ENCODE results near the gene ACBD6.

Gene ACBD6

DNA sequence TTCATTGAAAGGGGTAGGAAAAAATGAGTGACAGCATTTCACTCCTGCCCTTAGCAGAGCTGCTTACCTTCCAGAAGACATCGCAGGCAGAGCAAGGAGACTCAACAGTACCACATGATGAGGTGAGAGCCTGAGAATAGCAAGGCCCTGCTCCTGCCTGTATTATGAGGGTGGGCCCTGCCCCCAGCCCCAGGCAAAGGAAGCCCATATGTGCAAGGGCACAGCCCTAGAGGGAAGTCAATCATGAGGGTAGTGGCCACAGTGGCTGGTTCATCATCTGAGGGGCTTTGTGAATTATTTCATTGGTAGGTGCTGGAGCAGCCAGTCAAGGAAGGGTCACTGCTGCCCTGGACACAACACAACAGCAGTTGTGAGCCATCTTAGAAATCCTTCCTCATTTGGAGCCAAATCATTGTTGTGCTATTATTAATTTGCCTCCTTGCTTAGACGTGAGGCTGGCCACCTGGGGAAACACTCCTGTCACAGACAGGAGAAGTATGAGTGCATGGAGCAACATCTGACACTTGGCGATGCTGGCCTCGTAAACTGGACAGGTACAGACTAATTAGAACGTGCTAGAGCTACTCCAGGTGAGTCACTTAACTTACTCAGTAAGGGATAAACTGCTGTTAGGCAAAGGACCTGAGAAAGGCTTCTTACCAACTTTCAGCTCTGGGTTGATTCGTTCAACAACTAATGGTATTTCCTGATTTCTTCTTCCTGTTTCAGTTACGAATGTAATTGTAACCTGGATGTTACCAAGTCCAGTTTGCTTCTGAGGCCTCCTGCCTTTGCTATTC, 22.7 kb upstream of the ACBD6 start:
- no peak for DNase-seq

- DNase-seq = no peak
Measured at GRCh38 chr1:180524160-180524914, 22.0 kb upstream of the ACBD6 start.

DNA sequence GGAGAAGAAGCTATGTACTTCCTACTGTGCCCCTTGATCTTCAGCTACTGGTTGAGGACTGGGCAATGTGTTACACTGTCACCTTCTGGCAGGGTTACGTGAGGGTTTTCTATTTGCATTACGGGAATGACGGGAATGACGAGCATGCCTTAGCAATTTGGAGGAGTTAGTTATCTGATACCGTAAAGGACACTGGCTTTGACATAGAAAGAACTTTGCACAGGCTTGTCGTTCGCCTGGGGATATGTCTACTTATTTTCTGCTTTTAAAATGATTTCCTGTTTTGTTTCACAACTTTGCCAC, 19.8 kb upstream of the ACBD6 start:
- DNase-seq = no peak

DNA sequence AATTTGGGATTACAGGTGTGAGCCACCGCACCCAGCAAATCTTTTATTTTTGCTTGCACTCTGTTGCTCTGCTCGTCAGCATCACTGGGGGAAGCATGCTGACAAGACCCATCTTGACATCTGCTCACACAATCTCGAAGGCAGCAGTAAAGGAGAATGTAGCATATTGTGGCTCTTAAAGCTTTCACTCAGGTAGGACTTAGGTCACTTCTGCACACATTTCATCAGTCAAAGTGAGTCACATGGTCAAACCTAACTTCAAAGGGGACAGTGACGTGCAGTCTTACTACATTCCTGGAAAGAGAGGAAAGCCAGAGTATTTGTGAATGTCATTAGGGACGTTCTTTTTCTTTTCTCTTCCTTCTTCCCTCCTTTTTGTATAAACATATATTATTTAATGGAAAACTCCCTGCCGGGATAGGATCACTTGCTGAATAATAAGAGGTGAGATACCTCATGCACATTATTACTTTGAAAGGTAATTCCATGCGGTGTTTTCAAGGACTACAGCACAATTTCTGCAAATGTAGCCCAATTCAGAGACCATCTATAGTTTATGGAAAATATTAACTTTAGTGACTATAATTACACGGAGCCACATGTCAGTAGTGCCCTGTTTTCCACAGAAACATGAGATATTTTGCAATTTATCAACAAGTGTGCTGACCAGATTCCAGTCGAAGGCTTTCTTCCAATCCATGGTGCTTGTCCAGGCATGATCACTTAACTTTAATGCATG, 19.3 kb upstream of the ACBD6 start:
- DNase-seq = no peak

GRCh38 chr1:180519846-180520245, 17.5 kb upstream of the ACBD6 start:
- DNase-seq = no peak

GRCh38 chr1:180515857-180516388, 13.5 kb upstream of the ACBD6 start:
- peak; percentile 89 for DNase-seq

DNA sequence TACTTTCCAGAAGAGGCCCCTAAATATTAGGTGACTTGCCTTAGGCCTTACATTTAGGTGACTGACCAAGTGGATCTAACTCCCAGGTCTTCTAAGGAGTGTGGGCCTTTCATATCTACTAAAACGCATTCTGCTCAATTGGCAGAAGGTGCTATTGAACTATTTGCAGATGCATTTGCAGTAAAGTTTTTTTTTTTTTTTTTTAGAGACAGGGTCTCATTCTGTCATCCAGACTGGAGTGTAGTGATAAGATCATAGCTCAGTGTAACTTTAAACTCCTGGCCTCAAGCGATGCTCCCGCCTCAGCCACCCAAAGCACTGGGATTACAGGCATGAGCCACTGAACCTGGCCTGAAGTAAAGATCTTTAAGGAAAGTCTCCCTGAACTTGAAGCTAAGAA, 13.0 kb upstream of the ACBD6 start:
- DNase-seq = no peak

GRCh38 chr1:180513531-180513930, 11.2 kb upstream of the ACBD6 start:
- DNase-seq = no peak

GRCh38 chr1:180510882-180511281, 8.5 kb upstream of the ACBD6 start:
- no peak for DNase-seq

- DNase-seq = no peak
Measured at GRCh38 chr1:180508725-180509097, 6.3 kb upstream of the ACBD6 start.

DNA sequence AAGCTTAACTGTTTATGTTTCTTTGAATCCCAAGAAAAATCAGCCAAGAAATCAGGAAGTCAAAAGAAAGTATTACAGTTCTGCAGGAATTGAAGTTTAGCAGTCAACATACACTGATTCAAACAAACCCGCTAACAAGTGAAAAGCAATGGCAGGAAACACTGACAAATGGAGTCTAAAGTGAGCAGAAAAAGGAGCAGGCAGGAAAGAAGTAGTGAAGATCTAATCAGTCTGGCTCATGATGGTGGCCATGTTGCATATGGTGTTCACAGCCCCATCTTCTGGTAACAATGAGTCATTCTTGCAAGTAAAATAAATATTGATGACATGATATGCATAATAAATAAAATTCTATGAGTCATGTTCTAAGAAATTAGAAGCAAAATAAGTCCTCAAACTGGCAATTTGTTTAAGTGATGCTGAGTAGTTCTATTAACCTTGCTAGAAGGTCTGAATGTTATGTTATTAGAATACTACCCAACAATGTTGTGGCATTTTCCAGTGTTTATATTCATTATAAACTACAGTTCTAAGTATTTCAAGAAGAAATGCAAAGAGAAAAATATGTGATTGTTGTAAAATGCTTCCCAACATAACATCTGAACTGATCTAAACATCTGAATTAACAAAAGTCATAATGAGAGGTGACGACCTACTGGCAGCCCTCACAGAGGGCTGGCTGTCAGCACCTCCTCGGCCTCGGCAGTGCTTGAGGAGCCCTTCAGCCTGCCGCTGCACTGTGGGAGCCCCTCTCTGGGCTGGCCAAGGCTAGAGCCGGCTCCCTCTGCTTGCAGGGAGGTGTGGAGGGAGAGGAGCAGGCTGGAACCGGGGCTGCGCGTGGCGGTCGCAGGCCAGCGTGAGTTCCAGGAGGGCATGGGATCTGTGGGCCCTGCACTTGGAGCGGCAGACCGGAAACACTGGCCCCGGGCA, 5.7 kb upstream of the ACBD6 start:
- no peak for DNase-seq

GRCh38 chr1:180505732-180506335, 3.5 kb upstream of the ACBD6 start:
- DNase-seq = no peak

DNA sequence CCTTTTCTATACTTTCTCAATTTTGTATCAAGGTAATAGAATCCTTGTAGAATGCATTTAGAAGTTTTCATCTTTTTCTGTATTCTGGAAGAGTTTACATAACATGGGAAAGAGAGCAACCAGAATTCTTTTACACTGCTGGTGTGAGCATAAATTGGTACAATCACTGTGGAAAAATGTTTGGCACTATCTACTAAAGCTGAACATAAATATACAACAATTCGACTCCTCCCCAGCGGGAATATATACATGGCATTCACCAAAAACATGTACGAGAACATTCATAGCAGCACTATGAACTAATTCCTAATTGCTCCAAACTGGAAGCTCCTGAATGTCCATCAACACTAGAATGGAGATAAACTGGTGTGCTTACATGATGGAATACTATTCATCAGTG, 1.8 kb upstream of the ACBD6 start:
- no peak for DNase-seq

- DNase-seq = no peak
Measured at GRCh38 chr1:180503280-180503862, 994 bp upstream of the ACBD6 start.

GRCh38 chr1:180501865-180502360, 464 bp downstream of the ACBD6 start:
- DNase-seq = no peak

DNA sequence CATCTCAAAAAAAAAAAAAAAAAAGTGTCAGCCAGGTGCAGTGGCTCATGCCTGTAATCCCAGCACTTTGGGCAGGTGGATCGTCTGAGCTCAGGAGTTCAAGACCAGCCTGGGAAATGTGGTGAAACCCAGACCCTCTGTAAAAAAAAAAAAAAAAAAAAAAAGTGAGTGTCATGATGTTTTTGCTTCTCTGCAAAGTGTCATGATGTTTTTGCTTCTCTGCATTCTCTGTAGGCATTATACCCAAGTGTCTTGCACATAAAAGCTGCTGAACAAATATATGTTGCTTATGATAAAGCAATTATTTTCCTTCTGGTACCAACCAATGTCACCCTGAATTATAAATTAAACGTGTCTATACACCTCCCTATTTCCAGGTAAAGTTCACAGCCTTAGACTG, 1.7 kb downstream of the ACBD6 start:
- DNase-seq = no peak

- no peak for DNase-seq
Measured at GRCh38 chr1:180498594-180498993, 3.8 kb downstream of the ACBD6 start.

- DNase-seq = no peak
Measured at GRCh38 chr1:180497826-180498225, 4.6 kb downstream of the ACBD6 start.

- no peak for DNase-seq
Measured at GRCh38 chr1:180494370-180494769, 8.0 kb downstream of the ACBD6 start.

- no peak for DNase-seq
Measured at GRCh38 chr1:180489976-180490375, 12.4 kb downstream of the ACBD6 start.

DNA sequence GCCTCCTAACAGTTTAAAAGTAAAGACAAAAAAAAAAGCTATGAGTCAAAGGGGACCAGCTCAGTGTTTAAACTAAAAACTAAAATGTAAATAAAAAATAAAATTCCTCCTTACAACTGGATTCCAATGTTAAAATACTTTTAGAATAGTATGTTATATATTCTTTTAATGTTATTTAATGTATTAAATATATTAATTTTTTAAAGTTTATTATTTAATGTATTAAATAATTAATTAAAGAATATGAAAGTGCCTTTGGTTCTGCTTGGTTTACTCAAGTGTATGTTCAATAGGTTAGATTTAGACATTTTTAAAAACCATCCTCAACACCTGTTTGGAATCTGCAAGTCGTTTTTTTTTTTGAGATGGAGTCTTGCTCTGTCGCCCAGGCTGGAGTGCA, 13.1 kb downstream of the ACBD6 start:
- no peak for DNase-seq

- no peak for DNase-seq
Measured at GRCh38 chr1:180488661-180489060, 13.7 kb downstream of the ACBD6 start.
